SU-DHL-6 (cell line): Measurements from ENCODE around the gene ZNF20.

Source experiments
- EZH2phosphoT487 ChIP-seq: fragments of 200-600 bp; sonication (generic), shearing (Covaris generic); conservative IDR thresholded peaks from 2 replicates; pipeline ENCODE4 v1.6.1; 2018; ENCODE audit warnings: mild to moderate bottlenecking, antibody characterized with exemption, low read length, moderate library complexity, mixed read lengths
- TF ChIP-seq, protein P1 (sequence below): fragments of 200-600 bp; sonication (generic); IDR thresholded peaks from one replicate; pipeline ENCODE4 v1.5.1; 2017; ENCODE audit warnings: antibody characterized with exemption, mild to moderate bottlenecking, low read length, moderate library complexity; ENCODE audit not compliant: insufficient read depth, poor library complexity, severe bottlenecking

DNA sequence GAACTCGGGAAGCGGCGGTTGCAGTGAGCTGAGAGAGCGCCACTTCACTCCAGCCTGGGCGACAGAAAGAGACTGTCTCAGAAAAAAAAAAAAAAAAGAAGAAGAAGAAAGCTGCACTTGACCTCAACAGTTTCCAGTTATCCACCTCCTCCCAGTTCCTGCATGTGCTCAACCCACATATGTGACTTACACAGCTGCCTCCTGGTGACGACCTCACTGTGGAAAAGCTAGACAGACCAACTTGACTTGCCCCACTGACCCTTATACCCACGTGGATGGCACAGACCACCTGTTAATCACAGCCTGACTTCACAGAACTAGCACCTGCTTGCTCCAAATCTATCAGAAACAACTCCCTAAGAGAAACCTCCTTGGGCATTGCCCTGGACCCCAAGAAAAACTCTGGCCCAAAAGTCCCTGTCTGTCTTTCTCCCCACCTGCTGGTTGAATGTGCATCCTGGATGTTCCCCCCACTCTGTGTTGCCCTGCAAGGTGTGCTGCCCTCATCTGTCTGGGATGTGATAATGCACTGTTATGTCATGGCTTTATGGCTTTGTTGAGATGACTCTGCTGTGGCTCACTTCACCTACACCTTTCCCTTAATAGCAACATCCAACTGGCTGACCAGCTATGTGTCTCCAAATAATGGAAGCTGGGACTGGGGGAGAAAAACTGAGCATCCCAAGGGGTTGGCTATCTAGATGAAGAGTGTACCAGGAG is 2.8 kb downstream of the ZNF20 start:
- TF ChIP-seq, protein P1, sequence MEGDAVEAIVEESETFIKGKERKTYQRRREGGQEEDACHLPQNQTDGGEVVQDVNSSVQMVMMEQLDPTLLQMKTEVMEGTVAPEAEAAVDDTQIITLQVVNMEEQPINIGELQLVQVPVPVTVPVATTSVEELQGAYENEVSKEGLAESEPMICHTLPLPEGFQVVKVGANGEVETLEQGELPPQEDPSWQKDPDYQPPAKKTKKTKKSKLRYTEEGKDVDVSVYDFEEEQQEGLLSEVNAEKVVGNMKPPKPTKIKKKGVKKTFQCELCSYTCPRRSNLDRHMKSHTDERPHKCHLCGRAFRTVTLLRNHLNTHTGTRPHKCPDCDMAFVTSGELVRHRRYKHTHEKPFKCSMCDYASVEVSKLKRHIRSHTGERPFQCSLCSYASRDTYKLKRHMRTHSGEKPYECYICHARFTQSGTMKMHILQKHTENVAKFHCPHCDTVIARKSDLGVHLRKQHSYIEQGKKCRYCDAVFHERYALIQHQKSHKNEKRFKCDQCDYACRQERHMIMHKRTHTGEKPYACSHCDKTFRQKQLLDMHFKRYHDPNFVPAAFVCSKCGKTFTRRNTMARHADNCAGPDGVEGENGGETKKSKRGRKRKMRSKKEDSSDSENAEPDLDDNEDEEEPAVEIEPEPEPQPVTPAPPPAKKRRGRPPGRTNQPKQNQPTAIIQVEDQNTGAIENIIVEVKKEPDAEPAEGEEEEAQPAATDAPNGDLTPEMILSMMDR: peak; percentile 77
- TF ChIP-seq EZH2phosphoT487: no peak
